Gastroesophageal sphincter (tissue), 3 donors: ENCODE measurements around the gene DAAM1.

Experiments used
- EP300 ChIP-seq: sonication (generic); formaldehyde crosslinking; IDR thresholded peaks from one replicate; pipeline ENCODE4 v1.6.1; 2017; ENCODE audit warnings: antibody characterized with exemption, mild to moderate bottlenecking
- POLR2A ChIP-seq, 2 donors: fragments of 450-650 bp; IDR thresholded peaks; one replicate each; pipeline ENCODE4 v1.6.1; 2017; ENCODE audit warnings: antibody characterized with exemption in 2 of 2, mild to moderate bottlenecking in 2 of 2, moderate library complexity in 1 of 2
- TF ChIP-seq, protein P1 (sequence below), 4 experiments: fragments of 200-600 bp in 2 of 4; fragments of 450-650 bp in 2 of 4; sonication (generic) in 1 of 4; IDR thresholded peaks; one replicate each; pipeline ENCODE4 v1.5.1; 2017 to 2019; ENCODE audit warnings: antibody characterized with exemption in 4 of 4, mild to moderate bottlenecking in 2 of 4, moderate library complexity in 2 of 4

DNA sequence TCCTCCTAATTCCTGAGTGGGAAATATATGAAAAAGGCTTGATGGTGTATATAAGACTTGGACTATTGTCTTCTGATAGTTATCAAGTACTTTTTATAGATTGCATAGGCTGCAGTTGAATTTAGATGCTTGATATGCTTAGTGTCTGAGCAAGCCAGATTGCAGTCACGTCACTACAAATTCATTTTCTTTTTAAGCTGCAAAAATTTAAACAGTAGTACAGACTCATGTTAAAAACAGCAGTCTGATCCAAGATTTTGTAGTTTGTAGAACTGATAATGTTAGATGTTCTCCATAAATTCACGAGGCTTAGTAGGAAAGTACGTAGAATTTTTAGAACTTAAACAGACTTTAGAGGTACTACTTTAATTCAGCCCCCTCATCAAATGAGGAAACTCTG, 150.3 kb downstream of the DAAM1 start:
- no peak for TF ChIP-seq EP300
- no peak for TF ChIP-seq POLR2A (IDR thresholded peaks at IDR 0.05)
- TF ChIP-seq, protein P1, sequence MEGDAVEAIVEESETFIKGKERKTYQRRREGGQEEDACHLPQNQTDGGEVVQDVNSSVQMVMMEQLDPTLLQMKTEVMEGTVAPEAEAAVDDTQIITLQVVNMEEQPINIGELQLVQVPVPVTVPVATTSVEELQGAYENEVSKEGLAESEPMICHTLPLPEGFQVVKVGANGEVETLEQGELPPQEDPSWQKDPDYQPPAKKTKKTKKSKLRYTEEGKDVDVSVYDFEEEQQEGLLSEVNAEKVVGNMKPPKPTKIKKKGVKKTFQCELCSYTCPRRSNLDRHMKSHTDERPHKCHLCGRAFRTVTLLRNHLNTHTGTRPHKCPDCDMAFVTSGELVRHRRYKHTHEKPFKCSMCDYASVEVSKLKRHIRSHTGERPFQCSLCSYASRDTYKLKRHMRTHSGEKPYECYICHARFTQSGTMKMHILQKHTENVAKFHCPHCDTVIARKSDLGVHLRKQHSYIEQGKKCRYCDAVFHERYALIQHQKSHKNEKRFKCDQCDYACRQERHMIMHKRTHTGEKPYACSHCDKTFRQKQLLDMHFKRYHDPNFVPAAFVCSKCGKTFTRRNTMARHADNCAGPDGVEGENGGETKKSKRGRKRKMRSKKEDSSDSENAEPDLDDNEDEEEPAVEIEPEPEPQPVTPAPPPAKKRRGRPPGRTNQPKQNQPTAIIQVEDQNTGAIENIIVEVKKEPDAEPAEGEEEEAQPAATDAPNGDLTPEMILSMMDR (IDR thresholded peaks at IDR 0.05), result no peak
